Activated CD8-positive, alpha-beta memory T cell treated with anti-CD3 and anti-CD28 coated beads, Interleukin-2, amount 50 U/mL, for 48 hours (primary cell): ENCODE results near the gene TMEM51.

Source experiments
- DNase-seq: peaks from one replicate; pipeline ENCODE4 v3.0.0-alpha.2; 2020

The TMEM51 gene

DNA sequence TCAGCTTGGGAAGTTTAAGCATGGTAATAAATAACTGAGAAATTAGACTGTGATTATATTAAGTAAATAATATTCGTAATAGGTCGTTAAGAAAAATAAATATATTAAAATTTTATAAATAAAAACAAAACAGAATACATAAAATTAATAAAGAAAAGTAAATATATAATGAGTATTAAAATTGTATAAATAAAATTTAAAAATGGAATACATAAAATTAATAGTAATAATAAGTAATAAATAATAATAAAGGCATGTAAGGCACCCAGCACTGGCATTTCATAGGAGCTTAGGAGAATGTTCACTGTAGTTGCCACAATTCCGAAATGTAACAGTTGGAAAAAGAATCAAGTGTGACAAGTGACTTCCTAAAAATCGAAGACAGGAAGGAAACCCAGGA is 47.7 kb downstream of the TMEM51 start:
- no peak for DNase-seq

DNA sequence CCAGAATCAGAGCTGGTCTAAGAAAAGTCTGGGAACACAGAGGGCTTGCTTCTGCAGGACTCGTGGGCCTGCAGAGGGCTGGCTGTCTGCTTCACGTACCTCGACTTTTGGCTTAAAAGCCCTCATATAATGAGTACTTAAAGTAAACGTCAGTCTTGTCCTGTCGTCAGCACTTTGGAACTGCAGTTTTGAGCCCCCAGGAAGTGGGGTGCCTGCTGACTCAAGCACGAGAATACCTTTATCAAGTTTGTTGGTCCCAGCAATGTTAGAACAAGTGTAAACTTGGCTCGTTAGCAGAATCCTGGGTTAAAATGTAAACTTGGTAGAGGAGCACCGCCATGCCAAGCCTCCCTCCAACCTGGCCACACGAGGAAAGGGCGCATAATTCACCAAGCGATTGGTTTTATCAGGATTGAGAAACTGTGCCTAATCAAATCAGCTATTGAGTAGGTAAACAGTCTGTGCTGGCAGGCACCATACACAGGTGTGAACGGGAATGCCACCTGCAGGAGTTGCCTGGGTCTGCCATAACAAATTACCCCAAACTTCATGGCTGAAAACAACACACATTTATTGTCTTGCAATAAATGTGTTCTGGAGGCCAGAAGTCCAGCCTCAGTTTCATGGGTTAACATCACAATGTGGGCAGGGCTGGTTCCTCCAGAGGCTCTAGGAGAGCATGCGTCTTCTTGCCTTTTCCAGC is 48.5 kb downstream of the TMEM51 start:
- DNase-seq: no peak

DNA sequence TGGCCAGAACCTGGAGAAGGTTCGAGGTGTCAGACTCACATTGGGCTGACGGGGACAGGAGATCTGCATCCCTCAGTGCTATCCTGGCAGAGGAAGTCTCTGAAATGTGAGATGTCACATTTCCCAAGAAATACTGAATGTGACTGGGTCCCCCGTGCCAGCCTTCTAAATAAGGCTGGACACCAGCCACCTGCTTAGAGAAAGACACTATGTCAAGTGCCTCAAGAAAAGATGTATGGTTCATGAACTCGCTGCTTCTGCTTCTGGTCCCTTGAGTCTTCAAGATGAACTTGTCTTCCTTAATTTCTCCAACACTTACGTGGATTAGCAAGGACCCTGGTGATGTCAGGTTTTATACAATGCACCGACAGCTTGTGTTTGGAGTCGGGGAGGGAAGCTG is 51.4 kb downstream of the TMEM51 start:
- DNase-seq: no peak

DNA sequence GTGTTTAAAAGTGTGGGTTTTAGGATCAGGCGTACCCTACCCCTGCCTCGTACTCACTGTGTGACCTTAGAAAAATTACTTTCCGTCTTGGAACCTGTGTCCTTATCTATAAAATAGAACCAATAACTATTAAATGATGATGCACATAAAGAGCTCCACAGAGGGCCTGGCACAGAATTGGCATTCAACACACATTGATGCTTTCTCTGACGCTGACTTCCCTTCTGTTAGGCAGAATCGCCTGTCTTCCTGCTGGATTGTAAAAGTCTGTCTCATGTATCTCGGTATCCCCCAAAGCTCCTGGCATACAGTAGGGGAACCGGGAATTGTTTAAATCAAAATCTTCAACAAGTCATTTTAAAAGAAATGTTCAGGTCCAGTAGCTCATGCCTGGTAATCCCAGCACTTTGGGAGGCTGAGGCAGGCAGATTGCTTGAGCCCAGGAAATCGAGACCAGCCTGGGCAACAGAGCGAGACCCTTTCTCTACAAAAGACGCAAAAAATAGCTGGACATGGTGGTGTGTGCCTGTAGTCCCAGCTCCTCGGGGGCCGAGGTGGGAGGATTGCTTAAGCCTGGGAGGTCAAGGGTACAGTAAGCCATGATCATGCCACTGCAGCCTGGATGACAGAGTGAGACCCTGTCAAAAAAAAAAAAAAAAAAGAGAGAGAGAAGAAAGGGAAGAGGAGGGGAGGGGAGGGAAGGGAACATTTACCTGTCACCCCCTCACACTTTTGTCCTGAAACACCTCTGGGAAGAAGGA is 52.2 kb downstream of the TMEM51 start:
- no peak for DNase-seq

DNA sequence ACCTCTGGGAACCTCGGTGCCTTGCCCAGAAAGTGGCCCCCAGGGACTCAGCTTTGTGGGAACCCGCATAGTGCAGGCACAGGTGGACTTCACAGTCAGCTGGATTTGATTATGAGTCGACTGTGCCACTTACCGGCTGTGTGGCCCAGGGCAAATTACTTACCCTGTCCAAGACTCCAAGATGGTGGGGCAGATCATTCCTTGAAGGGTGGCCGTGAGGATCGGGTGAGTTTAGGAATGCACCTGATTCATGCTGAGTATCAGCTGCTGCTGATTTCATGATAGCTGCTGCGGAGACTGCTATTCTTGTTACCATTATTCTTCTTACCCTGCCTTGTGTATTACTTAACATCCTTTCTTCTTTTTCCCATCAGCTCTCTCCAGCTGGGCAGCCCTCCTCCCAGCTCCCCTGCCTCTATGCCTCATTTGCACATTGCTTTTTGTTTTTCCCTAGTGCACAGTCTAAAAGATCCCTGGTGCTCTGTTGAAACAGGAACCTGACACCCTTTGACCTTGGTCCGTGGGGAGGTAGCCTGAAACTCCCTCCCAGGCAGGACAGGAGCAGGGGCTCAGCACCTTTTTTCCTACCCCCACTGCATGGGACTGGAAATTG is 53.0 kb downstream of the TMEM51 start:
- no peak for DNase-seq

DNA sequence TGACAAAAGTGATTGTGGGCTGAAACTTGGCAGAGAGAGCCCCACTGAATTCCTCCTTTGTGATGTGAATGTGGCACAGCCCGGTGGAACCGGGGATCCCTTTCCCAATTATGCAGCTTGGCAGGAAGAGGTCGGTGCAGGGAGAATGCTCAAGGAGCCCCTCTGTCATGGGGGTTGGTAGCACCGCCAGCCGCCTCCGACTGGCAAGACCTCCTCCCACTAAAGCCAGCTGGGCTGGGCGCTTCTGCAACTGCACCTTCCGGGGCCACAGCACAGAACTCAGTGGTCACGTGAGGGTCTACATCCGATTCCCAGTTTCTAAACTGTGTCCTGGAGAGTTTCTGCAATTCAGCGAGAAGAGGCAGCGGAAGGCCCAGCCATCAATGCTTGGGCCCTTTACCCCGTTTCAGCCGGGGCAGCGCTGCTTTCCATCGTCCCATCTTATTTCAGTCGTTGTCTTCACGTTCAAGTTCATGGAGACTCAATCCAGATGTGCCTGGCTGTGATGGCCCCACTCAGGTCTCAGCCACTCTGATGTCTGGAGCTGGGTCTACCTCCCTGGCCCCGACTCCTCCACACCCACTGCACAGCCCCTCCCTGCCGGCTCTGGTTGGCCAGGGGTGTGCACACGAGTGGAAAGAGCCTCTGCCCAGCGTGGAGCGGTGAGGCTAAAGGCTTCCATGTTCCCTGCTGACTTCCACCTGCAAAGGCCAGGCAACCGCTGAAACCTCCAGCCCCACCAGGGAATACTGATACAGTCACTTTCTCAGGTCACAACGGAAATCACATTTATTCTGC is 53.7 kb downstream of the TMEM51 start:
- DNase-seq: no peak

DNA sequence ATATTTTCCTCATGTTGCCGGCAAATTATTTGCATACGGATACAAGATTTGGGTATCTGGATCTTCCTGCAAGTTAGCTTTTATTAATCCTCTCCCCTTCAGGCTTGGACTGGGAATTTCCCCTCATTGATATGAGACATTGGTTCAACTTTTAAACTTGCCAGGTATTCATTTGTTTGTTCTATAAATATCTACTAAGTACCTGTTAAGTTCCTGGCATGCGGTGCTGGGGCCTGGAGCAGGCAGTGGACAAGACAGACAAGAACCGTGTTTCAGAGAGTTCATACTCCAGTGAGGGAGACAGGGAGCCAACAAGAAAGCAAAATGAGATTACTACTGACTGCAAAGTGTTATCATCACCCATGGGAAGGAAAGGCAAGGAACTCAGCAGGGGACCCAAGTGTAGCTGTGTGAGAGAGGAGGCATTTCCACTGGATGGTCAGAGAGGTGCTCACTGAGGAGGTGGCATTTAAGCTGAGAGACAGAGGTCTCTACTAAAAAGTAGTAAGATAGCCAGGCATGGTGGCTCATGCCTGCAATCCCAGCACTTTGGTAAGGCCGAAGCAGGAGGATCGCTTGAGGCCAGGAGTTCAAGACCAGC is 54.4 kb downstream of the TMEM51 start:
- DNase-seq: no peak

DNA sequence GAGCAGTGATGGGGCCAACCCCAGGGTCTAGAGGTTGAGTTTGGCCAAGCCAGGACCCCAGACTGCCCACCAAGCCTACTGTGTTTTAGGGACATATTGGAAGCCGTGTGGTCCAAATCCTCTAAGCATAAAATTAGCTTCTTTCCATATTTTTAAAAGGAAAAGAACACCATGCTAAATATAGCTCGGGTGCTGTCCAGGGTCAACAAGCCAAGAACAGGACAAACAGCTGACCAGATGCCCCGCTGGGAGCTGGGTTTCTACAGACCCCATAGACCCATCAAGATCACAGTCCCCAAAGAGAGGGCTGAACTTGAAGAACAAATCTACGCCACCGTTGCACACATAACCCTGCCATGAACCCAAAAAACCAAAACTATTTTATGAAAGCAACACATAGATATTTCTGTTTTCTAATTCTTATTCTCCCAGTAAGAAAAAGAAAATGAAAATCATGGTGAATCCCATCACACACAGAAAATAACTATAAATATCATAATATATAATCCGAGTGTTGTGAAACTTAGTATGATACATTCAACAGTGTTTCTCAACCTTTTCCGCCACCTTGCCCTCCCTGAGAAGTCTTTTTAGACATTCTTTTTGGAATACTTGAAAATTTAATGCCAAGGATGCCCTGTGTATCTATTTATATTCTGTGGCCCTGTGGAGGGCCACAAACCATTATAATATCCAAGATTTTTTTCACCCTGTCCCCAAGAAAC is 57.3 kb downstream of the TMEM51 start:
- no peak for DNase-seq

DNA sequence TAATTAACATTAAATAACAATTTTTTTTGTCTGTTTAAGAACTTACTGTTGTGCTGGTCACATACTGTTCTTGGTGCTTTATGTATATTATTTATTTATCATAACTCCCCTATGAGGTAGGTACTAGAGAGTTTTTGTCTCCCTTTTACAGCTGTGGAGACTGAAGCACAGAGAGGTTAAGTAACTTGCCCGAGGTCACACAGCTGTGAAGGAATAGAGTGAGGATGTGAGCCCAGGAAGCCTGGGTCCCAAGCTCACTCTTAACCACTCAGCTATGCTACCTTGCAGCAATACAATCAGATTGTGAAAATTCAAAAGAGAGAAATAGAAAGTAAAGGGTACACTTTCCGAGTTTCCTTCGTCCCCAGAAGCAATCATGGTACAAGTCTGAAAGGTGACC is 57.9 kb downstream of the TMEM51 start:
- DNase-seq: no peak

DNA sequence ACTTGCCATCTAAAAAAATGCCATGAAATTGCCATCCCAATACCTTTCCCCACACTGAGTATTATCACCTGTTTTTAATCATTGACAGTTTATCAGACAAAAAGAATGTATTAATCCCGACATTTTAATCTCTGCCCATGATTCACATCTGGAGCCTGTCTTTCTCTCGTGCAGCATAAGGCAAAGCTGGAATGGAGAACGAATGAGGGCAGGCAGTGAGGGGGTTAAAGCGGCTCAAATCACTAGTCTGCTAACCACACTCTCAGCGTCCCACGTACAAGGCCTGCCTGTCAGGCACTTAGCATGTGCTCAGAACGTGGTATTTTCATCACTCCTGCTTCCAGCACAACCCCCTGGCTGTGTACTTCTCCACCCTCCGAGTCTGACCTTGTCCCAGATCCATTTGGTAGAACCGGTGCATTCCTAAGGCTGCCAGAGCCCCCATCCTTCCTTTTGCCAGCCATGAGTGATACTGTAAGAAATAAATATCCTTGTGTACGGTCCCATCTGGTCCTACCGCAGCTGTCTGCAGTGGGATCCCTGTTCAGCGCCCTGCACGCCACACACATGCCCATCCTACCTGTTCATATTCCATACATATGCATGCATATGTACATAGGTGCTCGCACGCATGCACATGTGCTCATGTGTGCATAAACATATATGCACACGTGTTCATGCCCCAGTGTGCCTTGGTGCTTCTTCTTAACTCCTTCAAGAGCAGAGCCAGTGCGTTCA is 58.8 kb downstream of the TMEM51 start:
- DNase-seq: no peak

DNA sequence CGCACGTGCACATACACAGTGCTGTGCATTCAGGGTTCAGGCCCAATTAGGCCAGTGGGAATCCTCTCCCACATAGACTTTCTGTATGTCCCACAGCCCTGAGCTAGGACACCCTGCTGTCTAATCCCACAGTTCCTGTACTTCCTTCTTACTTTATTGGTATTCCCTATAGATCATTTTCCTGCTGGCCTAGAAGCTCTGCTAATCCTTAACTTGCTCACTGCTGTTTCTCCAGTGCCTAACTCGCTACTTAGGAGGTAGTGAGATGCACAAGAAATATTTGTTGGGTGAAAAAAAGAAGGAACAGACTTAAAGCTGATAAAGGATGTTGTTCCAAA is 59.4 kb downstream of the TMEM51 start:
- no peak for DNase-seq

DNA sequence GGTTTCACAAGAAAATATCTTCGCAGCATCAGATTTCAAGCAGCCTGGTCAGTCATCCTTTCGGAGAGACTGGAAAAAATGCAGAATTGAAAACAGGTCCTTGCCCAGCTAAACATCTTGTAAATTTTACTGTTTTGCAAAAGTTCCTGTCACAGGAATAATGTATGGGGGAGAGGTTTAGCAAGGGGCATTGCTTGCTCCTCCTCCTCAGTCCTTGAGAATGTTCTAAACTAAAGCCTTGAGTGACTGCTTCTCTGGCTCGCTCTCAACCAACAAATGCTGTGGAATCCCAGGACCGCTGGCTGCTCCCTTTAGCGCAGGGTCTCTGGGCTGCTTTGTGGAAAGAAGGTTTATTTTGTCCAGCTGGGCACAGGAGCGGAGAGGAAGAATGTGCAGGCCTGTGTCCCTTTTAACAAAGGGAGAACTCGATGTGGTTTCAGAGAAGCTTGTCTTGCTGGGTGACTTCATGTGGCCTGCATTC is 59.8 kb downstream of the TMEM51 start:
- DNase-seq: no peak

DNA sequence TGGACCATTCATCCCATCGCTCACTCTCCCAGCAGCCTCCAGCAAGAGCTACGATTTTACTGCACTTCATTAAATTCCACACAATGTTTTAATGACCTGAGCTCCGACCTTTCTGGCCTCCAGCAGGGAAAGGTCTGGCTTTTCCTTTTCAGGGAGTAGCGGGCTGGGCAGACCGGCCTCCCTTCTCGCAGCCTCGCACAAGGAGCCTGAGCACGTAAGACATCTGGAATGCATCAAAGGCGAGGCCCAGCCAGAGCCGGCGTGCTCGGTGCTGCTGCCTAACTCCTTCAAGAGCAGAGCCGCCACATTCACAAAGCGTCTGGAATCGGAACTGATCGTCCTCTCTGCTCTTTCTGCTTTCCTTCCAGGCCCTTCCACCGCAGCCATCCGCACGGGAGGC is 61.0 kb downstream of the TMEM51 start:
- no peak for DNase-seq

DNA sequence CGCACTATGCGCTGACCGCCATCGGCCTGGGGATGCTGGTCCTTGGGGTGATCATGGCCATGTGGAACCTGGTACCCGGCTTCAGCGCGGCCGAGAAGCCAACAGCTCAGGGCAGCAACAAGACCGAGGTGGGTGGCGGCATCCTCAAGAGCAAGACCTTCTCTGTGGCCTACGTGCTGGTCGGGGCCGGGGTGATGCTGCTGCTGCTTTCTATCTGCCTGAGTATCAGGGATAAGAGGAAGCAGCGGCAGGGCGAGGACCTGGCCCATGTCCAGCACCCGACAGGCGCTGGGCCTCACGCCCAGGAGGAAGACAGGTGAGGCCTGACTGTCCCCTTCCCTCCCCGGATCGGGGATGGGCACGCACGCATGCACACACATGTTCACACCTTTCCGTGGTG is 61.6 kb downstream of the TMEM51 start:
- DNase-seq: no peak

DNA sequence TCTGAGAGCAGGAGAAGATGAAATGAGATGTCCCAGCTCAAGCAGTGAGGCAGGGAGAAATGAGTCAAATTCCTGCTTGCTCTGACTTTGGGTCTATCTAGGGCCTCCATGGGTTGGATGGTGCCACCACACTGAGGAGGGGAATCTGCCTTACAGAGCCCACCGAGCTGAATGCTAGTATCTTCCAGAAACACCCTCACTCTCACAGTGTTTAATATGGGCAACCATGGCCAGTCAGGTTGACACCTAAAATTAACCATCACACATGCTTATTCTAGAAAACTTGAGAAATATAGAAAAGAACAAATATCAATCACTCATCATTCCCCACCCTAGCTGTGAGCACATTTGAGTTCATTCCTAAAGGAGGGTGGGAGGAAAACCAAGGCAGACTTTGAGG is 64.1 kb downstream of the TMEM51 start:
- no peak for DNase-seq

DNA sequence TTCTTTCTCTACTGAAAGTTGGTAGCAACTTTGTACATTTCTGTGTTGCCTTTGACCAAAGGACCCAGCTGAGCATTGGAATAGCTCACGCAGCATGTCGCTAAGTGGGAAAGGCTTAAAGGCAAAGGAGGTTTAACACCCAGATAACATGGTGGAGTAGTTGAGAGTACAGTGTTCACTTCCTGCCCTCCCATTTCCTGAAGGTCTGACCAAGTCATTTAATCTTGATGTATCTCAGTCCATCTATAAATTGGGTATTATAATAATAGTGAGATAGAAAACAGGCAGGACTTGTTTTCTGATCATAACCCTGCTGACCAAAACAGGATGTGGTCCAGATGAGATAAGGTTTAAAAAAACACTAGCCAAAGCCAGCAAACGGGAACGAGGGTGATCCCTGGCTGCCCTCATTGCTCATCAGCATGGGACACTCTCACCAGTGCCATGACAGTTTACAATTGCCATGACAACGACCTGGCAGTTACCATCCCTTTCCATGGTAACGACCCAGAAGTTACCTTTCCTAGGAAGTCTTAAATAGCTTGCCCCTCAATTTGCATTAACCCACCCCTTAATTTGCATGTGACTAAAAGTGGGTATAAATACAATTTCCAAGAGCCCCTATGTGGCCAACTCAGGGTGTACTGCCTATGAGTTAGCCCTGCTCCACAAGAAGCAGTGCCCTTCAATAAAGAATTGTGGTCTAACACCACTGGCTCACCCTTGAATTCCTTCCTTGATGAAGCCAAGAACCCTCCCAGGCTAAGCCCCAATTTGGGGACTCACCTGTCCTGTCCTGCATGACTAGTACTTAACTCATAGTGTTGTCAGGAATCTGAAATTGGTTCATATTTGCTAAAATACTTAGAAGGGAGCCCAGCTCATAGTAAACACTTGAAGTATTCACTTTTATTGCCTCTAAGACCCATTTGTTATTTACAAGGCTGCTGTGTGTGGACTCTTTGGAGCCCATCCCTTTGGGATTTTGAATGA is 65.0 kb downstream of the TMEM51 start:
- no peak for DNase-seq

DNA sequence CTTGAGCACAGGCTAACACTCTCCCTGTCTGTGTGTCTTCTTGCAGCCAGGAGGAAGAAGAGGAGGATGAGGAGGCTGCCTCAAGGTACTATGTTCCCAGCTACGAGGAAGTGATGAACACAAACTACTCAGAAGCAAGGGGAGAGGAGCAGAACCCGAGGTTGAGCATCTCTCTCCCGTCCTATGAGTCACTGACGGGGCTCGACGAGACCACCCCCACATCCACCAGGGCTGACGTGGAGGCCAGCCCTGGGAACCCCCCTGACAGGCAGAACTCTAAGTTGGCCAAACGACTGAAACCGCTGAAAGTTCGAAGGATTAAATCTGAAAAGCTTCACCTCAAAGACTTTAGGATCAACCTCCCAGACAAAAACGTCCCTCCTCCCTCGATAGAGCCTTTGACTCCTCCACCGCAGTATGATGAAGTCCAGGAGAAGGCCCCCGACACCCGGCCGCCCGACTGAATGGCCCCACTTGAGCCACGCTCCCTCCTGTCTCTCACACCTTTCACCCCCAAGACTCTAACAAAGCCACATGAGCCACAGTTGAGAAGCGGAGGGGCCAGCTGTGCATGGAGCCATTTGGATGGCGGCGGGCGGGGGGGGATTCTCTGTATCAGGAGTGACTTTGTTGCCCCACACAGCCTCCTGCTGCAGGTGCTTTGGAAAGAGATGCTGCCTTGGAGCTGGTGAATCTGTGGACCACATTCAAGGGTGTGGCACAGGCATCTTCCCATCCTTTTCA is 65.9 kb downstream of the TMEM51 start:
- no peak for DNase-seq

DNA sequence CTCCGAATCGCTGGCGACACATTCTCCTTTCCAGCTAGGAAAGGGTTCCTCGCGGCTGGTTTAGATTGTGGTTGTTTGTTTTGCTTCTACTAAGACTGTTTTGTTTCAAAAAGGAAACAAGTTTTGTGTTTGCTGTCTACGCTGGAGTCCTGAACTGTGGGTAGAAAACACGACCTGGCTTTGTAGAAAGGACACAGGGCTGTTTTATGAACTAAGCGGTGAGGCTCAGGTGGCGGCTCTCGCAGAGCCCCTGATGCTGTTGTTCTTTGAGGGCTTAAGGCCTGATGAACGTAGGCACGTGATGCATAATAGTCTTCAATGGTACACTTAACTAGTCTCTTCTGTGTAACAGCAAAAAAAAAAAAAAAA is 66.5 kb downstream of the TMEM51 start:
- DNase-seq: no peak

DNA sequence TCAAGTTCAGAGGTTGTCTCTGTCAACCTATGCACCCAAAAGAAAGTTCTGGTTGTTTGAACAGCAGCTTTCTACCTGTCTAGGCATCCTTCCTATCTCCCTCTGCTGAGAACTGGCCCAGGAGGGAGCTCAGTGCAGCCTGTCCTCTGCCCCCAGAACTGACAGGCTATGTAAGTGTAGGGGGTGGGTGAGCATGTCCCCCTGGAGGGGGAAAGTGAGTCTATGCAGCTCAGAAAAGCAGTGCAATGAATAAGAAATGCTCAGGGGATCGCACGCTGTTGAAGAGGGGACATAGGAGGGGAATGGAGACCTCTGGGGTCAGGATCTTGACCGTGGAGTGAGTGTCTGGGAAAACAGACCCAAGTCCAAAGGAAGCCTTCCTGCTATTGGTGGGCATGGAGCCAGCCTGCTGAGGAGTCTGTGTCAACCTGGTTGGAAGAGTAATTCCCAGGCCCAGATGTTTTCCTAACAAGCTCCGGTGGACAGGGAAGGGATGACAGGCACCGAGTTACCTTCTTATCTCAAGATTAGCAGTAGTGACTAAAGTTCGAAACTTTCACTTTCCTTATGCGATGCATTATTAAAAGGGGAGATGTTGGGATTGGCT is 67.4 kb downstream of the TMEM51 start:
- no peak for DNase-seq
